TTC549 (cell line): ENCODE results near the gene STK17B.

ENCODE experiments used
- FAIRE-seq: peaks from 2 replicates; lab custom pipeline; 2012; peaks lifted over from hg19 to GRCh38; lab: Jason Lieb, UNC

The STK17B gene

DNA sequence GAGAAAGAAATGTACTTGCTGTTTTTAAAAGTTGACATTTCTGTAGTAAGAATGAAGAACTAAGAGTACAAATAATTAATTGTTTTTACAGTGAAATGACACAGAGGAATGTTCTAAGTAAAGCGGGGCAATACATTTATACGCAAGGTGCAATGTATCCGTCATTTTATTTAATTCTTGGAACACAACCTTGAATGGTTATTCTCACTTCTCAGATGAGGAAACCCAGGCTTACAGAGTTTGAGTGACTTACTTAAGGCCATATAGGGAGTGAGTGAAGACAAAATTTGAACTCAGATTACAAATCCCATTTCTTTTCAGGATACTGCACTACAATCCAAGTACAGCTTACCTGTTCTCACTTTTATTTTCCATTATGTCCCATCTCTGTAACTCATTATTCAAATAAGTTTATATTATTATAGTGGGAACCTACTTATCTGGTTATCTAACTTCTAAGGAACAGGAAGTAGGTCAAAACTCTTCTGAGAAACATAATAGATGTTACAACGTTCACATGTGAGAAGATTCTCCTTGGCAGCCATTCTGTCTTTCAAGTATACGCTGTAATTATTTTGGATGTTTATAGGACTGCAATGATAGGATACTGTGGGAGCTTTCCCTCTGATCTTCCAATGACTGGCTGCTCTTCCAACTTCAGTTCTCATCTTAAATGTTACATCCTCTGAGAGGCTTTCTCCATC, 12.3 kb upstream of the STK17B start:
- no peak for FAIRE-seq

DNA sequence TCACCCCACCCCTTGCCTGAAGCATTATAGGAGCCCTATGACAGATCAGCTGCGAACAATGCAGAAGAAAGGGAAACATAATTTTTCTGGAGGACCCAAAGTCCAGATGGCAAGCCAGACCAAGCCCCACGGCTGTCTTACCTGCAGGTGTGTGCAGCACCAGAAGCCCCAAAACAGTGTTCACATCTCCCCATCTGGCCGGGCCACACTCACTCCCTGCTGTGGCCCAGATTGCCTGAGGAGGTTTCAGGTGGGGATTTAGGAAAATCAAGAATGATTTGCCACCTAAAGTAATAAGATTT, 11.7 kb upstream of the STK17B start:
- FAIRE-seq: no peak

DNA sequence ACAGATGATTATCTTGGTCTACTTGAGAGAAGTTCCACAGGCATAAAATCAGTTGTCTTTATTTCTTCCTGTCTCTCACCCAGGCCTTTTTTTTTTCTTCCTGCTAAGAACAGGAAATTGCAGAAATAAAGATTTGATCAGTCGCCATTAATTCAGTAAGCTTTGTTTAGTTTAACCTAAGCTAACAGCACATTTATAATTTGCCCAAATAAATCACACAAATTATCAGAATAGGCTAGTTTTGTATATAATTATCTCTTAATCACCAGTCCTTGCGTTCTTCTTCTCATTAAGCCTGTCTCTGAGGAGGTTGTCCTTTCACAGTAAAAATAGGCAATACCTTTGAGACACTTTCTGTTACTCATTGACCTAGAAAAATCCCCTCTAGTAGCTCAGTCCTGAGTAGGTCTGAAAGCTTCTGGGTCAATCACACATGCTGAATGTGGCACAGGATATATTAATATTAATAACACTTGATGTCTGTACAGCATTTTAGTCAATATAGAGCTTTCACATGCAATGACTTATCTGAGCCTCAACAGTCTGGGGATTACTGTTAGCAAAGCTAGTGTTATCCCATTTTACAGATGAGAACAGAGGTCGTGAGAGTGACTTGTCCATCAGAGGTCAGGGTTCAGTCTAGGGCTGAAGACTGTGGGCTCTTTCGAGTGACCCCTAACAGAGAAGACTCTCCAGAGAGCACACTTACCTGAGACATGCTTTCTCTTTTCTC, 11.2 kb upstream of the STK17B start:
- FAIRE-seq: no peak

DNA sequence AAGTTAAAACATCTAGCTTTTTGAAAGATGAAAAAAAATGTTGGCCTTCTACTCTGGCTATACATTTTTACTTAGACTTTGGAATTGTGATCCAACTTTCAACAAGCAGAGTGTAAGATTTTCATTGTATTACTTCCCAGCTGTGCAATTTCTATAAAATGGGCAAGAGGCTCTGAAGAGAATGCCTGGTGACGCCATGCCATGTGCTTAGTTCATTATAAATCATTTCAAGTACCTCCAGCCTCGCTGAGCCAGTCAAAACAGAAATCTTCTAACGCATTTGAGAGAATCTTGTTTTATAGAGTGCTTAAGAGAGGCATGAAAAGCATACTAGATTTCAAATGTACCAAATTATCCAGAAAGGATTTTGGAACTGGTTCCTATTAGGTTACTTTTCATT, 10.1 kb upstream of the STK17B start:
- FAIRE-seq: no peak

DNA sequence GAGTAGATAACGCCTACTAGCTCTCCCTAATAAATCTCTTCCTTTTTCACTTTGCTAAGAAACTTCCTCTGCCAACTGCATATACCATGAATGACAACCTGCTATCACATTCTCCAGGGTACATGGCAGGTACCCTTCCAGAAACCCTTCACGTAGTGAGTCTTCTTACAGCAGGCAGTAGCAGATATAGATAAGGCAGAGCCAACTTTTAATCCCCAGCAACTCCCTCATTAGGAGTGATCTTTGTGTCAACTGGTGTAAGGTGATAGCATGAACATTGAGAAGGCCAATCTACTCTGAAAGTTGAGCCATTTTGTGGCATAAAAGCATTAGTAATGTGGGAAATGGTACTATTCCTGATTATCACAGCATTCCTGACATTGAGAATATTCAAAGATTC, 5.7 kb upstream of the STK17B start:
- no peak for FAIRE-seq

DNA sequence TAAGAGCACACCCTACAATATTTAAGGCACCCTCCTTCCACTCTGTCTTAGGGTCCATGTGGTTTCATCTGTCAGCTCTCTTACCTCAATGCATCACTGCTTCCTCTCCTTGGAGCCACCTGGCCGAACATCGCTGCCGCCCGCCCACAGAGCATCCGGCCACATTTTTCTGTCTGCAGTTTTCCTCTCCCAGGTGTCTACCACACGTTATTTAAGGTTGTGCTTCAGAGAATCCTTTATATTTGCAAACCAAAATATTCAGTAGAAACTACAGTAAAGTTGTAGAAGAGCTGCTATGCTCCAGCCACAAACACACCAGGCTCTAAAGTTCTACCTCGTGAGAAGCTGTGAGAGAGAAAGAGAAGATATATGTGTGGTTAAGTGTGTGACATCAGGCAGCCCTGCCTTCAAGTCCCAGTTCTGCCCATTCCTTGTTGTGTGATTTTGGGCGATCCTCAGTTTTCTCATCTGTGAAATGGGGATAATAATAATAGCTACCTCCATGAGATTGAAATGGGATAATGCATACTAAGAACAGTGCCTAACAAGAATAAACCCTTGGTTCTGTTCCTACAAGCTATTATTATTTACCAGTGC, 4.9 kb upstream of the STK17B start:
- no peak for FAIRE-seq

DNA sequence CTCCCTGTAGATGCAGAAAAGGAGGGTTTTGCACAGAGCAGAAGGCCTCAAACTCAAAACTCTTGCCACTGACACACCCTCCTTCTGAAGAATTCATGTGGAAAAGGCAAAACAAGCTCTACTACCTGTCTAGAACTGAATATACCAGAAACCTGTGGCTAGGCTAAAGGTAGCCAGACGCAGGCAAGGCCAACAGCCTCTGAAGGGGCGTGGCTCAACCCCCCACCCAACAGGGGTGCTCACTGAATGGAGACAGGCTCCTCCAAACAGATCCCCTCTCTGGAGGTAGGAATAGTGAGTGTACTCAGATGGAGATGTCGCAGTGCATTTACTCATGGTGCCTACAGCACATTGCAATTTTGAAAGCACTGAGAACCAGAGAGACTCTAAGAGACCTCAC, 3.0 kb upstream of the STK17B start:
- no peak for FAIRE-seq

DNA sequence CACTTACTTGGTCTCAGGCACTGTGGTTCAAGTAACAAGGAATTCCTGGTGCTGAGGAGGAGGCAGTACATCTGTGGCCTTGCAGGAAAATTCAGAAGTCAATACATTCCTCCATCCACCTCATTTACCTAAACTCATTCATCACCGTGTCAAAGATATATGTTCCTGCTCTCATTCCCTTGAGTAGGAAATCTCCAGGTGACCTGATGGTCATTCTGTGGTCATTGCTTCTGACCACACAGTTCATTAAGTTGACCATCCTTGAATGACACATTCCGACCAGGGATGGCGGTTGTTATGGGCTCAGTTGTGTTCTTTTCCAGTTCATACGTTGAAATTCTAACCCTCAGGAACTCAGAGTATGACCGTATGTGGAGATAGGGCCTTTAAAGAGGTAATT, 2.1 kb upstream of the STK17B start:
- no peak for FAIRE-seq

DNA sequence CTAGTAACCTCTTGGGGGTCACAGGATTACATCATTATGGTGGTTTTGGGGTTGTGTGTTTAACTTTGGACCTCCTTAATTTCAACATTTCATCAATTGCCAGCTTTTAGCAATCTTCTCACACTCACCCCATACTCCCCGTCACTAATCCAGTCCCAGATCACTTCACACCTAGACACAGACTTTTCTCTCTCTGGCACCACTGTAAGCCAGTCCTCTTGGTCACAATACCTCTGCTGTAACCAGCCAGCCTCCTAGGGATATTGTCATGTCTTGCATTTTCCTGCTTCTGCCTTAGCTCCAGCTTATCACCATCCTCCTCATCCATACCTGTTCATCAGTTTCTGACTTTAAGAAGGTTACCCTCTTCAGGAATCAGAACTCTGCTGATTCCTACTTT, 1.6 kb upstream of the STK17B start:
- no peak for FAIRE-seq

DNA sequence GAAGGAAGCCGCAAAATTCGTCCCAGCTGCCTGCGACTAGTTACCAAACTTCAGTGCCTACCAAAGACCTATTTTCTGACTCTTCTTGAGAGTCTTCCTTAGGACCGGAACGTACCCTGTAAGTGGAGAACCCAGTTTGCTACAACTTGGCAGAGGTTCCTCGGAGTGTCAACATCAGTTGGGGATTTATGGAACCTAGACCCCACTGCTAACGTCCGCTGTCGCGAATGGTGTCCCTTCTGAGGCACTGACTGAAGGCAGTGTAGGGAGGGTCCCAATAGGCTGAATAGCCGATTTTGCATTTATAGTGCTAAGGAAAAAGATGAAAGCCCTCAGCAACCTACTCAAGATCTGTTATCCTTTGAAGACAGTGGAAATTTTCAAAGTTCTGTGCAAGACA, 568 bp upstream of the STK17B start:
- FAIRE-seq: no peak

DNA sequence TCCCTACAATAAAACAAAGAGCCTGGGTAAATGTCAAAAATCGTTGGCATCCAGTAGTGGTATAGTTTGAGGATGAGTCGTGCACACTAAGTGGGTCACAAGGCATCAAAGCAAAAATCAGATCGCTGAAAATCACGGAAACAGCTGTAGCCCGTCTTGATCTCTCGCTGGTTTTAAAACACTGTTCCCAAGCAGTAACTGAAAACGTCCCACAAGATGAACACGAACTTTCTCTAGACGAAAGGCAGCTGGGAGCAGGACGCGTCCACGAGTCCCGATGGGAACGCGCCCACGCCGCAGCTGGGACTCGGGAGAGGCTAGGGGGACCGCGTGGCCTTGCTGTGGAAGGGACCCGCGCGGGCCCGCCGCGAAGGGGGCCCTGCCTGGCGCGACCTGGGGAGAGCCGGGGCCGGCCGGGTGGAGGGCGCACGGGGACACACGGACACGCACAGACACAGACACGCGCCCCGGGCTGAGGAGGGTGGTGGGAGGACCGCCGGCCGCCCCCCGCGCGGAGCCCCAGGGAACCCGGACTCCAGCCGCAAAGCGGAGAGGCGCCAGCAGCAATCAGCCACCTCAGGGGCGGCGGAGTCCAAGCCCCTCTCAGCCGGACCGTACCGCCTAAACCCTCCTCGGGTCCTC, 651 bp downstream of the STK17B start:
- FAIRE-seq: no peak

DNA sequence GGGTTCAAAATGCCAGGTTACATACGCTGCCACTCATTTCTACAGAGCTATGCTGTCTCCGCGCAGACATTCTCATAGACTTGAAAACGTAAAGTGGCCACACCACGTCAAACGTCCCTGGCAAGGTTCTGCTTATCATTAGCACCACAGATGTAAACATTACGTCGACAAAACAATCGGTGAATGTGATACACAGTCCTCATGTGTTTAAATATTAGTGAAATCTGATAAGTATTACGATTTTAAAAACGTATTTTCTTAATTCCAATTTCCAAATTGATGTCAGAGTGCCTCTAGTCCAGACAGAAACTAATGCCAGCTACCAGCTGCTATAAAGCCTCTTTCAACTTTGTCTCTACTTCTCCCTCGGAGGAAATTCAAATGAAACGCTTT, 1.2 kb downstream of the STK17B start:
- FAIRE-seq: no peak

DNA sequence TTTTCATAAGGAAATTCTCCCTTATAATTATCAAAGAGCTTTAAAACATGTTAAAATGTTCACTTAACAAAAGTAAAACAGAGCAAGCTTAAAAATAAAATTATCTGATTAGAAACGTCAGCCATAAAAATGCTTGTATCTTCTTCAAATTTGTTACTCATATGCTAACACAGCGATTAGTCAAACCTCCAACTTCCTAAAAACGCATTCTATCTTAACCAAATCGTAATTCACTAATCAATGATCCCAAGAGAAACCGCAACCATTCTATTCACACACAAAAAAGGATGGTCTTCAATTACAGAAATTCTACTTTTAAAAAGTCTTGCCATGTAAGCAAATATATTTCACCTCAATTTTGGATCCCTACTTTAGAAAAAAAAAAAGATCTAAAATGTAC, 1.9 kb downstream of the STK17B start:
- no peak for FAIRE-seq

DNA sequence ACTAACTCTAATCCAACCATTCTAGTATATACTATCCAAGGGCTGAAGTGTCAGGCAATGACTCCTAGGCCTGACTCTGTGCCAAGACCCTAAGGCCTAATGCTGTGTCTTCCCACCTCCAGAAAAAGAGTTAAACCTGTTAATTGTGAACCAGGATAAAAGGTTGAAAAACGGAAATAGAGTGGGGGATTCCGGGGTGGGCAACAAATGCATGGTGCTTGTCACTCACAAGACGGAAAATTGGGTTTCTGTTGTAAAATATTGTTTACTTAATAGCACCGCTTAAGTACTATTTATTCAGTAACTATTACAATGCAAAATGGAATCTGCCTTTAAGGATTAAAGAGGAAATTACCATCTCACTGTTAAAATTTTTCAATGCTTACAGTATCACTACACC, 3.2 kb downstream of the STK17B start:
- FAIRE-seq: no peak

DNA sequence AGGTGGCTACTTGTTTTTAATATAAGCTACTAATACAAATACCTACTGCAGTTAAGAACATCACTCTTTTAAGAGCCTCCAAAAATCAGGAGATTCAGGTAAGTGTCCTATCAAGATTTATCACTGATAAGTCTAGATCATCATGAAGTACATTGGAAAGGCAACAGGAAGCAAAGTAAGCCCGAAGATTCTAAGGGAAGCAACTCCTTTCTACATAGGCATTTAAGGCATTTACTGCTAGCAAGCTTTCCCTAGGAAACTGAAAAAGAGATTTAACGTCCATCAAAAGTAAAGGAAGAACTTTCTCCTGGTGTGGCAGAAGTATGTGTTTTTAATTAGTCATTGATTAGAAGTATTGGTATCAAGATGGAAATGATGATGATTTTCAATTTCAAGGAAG, 3.7 kb downstream of the STK17B start:
- FAIRE-seq: no peak

DNA sequence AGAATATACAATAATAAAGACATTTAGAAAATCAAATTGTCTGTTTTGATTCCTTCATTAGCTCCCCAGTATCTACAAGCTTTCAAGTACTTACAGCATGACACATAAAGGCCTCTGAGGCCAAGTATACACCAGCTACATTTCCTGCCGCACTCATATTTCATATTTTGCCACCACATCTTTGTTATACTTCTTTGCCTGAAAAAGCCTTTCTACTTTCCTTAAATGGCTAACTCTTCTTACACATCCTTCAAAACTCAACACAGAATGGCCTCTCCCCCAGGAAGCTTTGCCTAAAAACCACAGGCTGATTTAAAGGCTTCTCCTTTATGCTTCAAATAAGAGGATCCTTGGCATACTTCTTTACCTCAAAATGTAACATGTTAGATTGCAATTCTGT, 4.5 kb downstream of the STK17B start:
- no peak for FAIRE-seq

DNA sequence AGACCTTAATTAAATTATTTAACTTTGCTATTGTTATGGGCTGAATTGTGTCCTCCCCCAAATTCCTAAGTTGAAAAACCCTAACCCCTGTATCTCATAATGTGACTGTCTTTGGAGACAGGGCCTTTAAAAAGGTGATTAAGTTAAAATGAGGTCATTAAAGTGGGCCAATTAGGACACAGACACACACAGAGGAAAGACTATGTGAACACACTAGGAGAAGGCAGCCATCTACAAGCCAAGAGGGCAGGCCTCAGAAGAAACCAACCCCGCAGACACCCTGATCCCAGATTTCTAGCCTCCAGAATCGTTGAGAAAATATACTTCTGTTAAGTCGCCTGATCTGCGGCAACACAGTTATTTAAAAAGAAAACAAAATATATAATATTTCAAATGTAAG, 6.4 kb downstream of the STK17B start:
- FAIRE-seq: no peak

DNA sequence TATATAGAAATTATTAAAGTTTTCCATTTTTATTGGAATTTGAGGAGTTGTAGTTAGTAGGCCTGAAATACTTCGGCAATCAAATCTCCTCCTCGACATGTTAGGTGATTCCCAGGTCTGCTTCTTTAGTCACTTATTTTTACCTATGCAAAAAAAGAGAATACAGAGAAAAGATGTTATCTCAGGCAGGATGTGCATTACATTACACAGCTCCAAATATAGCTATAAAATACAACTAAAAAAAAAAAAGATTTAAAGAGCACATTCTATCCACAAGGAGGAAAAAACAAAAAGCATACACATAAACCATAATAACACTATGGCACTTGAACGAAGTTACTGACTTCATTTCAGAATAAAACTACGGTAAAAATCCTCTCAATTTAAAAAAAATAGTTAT, 8.1 kb downstream of the STK17B start:
- no peak for FAIRE-seq

DNA sequence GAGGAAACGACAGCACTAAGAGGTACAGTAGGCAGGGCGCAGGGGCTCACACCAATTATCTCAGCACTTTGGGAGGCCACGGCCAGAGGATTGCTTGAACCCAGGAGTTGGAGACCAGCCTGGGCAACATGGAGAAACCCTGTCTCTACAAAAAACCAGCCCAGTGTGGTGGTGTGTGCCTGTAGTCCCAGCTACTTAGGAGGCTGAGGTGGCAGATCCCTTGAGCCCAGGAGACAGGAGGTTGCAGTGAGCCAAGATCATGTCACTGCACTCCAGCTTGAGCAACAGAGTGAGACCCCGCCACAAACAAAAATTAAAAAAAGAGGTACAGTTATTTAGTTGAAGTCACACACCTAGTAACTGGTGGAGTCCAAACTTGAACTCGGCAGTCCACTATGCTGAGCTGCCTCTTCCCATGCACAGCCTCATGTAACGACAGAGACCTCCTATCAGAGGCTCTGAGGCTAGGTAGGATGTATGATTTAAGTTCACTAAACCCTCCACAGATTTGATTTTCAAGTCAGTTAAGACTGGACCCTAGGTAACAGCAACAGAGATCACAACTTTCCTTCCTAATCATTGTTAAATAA, 8.7 kb downstream of the STK17B start:
- no peak for FAIRE-seq

DNA sequence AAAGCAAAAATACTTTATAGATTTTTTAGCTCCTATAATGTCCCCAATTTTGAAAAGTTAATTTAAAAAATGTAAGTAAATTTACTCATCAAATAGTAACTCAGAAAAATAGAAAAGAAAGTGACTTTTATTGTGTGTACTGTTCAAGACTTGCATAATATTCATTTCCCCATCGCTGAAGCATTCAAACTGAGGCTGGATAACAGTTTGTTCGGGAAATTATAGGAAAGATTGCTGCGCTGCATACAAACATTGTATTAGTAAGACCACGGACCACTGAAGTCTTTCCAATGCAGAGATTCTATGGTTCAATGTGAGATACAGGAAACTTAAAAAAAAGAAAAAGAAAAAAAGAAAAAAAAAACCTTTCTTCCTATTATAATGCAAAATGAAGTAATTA, 10.4 kb downstream of the STK17B start:
- peak; percentile 22 for FAIRE-seq

DNA sequence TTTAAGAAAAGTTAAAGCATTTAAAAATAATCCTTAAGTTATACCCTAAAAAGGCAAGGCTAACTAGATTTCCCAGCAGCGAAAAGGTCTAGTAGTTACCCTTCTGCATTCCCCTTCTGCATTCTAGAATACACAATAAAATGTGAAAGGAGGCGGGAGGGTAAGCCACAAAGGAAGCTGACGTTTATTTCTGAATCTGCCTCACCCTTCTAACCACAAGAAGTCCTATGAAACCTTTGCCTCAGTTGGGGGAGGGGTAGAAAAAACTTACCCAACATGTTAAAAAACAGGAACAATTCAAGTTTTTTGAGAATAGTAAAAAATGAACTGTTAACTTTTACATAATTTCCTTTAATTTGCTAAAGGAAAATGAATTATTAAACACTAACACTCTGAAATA, 11.3 kb downstream of the STK17B start:
- no peak for FAIRE-seq

DNA sequence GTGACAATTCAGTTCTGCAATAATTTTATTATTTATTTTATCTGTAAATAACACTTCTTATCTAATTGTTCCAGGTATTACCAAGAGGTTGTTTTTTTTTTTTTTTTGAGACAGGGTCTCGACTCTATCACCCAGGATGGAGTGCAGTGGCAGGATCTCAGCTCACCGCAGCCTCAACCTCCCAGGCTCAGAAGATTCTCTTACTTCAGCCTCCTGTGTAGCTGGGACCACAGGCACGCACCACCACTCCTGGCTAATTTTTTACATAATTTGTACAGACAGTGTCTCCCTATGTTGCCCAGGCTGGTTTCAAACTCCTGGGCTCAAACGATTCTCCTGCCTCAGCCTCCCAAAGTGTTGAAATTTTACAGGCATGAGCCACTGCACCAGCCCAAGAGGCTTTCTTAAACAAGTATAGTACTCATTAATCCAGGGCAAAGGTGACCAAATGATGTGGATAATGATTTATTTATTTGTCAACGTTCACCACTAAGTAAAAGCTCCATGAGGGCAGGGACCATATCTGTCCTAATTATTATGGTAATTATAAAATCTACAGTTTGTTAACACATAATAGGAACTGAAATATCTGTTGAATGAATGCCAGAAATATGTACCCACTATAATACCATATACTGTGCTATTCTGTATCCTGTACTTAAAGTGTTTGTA, 12.0 kb downstream of the STK17B start:
- FAIRE-seq: no peak

DNA sequence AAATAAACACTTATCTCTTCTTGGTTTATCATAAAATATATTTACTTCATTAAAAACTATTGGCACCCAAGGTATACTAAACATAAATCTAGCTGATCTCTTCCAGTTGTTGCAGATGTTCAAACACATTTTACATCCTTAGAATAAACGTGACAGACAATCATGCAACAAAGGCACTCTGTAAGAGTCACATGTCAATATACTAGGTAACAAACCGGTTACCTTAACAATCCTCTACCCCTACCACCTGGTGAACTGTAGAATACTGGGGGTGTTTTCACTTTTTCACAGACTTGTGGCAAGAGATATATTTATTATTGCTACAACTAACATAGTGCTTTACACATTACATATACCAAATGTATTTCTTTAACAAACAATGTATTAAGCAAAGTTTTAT, 15.8 kb downstream of the STK17B start:
- no peak for FAIRE-seq
